Left lung (tissue), 10 donors: ENCODE results near the gene BRI3. TPM values are rescaled to one million over a fixed set of nuclear protein-coding genes. Genes with fewer than 3 reads are reported as not detected.

Source experiments
- ATAC-seq: fragments of 200-7000 bp; cut with Tn5 transposase; one replicate; pipeline ENCODE4 v1.9.1; 2020; ENCODE audit warnings: moderate library complexity
- DNase-seq, 4 donors: peaks; one replicate each; pipeline ENCODE4 v3.0.0-alpha.2; 2013 to 2020
- H3K27ac ChIP-seq, 2 donors: fragments of 200-600 bp; sonication (generic) in 1 of 2; one replicate each; pipeline versions ENCODE4 v1.5.0 to v1.8.0; 2020 to 2021
- H3K27me3 ChIP-seq, 2 donors: fragments of 200-600 bp; sonication (generic) in 1 of 2; one replicate each; pipeline versions ENCODE4 v1.5.0 to v1.8.0; 2020 to 2021
- H3K36me3 ChIP-seq, 2 donors: fragments of 200-600 bp; sonication (generic) in 1 of 2; one replicate each; pipeline versions ENCODE4 v1.5.0 to v1.8.0; 2020 to 2021
- H3K4me1 ChIP-seq, 2 donors: fragments of 200-600 bp; one replicate each; pipeline ENCODE4 v1.8.0; 2021
- H3K4me3 ChIP-seq, 2 donors: fragments of 200-600 bp; sonication (generic) in 1 of 2; one replicate each; pipeline versions ENCODE4 v1.5.0 to v1.8.0; 2020 to 2021; ENCODE audit warnings: mild to moderate bottlenecking in 1 of 2
- H3K9me3 ChIP-seq, 2 donors: fragments of 200-600 bp; sonication (generic) in 1 of 2; one replicate each; pipeline versions ENCODE4 v1.5.0 to v1.8.0; 2020 to 2021
- CTCF ChIP-seq, 2 donors: fragments of 200-600 bp; sonication (generic) in 1 of 2; IDR thresholded peaks; one replicate each; pipeline versions ENCODE4 v1.5.0 to v1.8.0; 2021; ENCODE audit warnings: antibody characterized with exemption in 2 of 2
- intact Hi-C, 2 donors: fragments of 100-400 bp; cut with DNase I; formaldehyde crosslinking; loops; one replicate each; pipeline versions ENCODE4 v1.11.2 to v1.14.2; 2022
- polyA plus RNA-seq, 6 donors: library from polyadenylated mRNA; unstranded; fragments of 120-200 nt; gene quantifications; one replicate each; pipeline ENCODE4 v1.2.1, GENCODE V29; 2013; ENCODE audit not compliant: insufficient read length in 6 of 6
- total RNA-seq, 2 donors: library from RNA; stranded (reverse); fragmentation: NEBNext Ultra II Directional; extraction: Animal tissue kit (Norgen Biotek cat#: 25700); gene quantifications; one replicate each; pipeline ENCODE4 v1.2.1, GENCODE V29; 2021
- donor health status: DM: no; HTN: yes; CAD: no.
- donor health status: DM: no; HTN: no; CAD: no.

The BRI3 gene
- total and polyA plus RNA-seq, 8 donors = 86.1 to 505 (median 106) TPM

GRCh38 chr7:98338441-98338840 is 57.0 kb downstream of the BRI3 start:
- TF ChIP-seq CTCF (IDR thresholded peaks at IDR 0.05) = no peak
- H3K27ac ChIP-seq = no peak overlapping the region
- no peak for ATAC-seq

GRCh38 chr7:98339043-98339442 is 57.6 kb downstream of the BRI3 start:
- H3K4me1 ChIP-seq = no peaks in the 10 kb centered on the region
- H3K9me3 ChIP-seq = no peaks in the 10 kb centered on the region
- no peaks in the 10 kb centered on the region for H3K36me3 ChIP-seq
- H3K4me3 ChIP-seq = no peak overlapping the region
- DNase-seq (no peak), ATAC-seq (no peak)
- intact Hi-C loops = no loop called here
- H3K27me3 ChIP-seq = no peaks in the 10 kb centered on the region
- no peak overlapping the region for H3K27ac ChIP-seq
- TF ChIP-seq CTCF (IDR thresholded peaks at IDR 0.05) = no peak

More at GRCh38 chr7:98338441-98338840, 57.0 kb downstream of the BRI3 start:
- intact Hi-C loops = no loop called here
- no peak overlapping the region for H3K4me3 ChIP-seq
- H3K27me3 ChIP-seq = no peaks in the 10 kb centered on the region
- no peaks in the 10 kb centered on the region for H3K9me3 ChIP-seq
- no peak for DNase-seq
- no peaks in the 10 kb centered on the region for H3K36me3 ChIP-seq
- H3K4me1 ChIP-seq = no peaks in the 10 kb centered on the region

GRCh38 chr7:98341106-98341505 is 59.6 kb downstream of the BRI3 start:
- Histone ChIP-seq H3K9me3 (no peaks in the 10 kb centered on the region), H3K36me3 (no peaks in the 10 kb centered on the region), H3K27ac (no peak overlapping the region), H3K4me1 (no peaks in the 10 kb centered on the region), H3K4me3 (no peak overlapping the region), H3K27me3 (no peaks in the 10 kb centered on the region)
- DNase-seq (no peak), ATAC-seq (no peak)
- no peak for TF ChIP-seq CTCF (IDR thresholded peaks at IDR 0.05)
- intact Hi-C loops = no loop called here

Other genes starting within 250 kb of the BRI3 start
- gene LMTK2, start 174.8 kb upstream of the BRI3 start, total RNA-seq = 10 to 100 TPM; 25.5 to 28.2 TPM
- 10 to 100 TPM; 13.4 to 17.9 (median 15.9) TPM for gene LMTK2, start 174.8 kb upstream of the BRI3 start, polyA plus RNA-seq
- 1 to 10 TPM in 1 of 2 donors, under 1 TPM in 1; 0.87 to 2.4 TPM for gene BHLHA15, start 70.2 kb upstream of the BRI3 start, total RNA-seq
- under 1 TPM in 5 of 6 donors, not detected in 1; 0.44 to 0.98 (median 0.84) TPM for gene BHLHA15, start 70.2 kb upstream of the BRI3 start, polyA plus RNA-seq
- 10 to 100 TPM; 40.0 to 67.4 TPM for gene TECPR1, start 29.5 kb upstream of the BRI3 start, total RNA-seq
- 10 to 100 TPM; 24.5 to 36.1 (median 27.6) TPM for gene TECPR1, start 29.5 kb upstream of the BRI3 start, polyA plus RNA-seq
- 10 to 100 TPM; 24.2 to 31.8 TPM for gene BAIAP2L1, start 119.4 kb downstream of the BRI3 start, total RNA-seq
- 10 to 100 TPM; 16.6 to 23.8 (median 20.6) TPM for gene BAIAP2L1, start 119.4 kb downstream of the BRI3 start, polyA plus RNA-seq